Vagina (tissue), 2 donors: Measurements from ENCODE around the gene ENAH.

Experiments used
- CTCF ChIP-seq, 3 experiments: fragments of 450-650 bp in 2 of 3; fragments of 200-600 bp in 1 of 3; sonication (generic) in 1 of 3; IDR thresholded peaks; one replicate each; pipeline ENCODE4 v1.5.1; 2017 to 2019; ENCODE audit warnings: antibody characterized with exemption in 3 of 3, mild to moderate bottlenecking in 2 of 3, moderate library complexity in 2 of 3
- POLR2A ChIP-seq, 2 donors: fragments of 450-650 bp; IDR thresholded peaks; one replicate each; pipeline ENCODE4 v1.6.1; 2017; ENCODE audit warnings: antibody characterized with exemption in 2 of 2, mild to moderate bottlenecking in 2 of 2, moderate library complexity in 2 of 2
- POLR2AphosphoS5 ChIP-seq, 2 donors: sonication (generic); formaldehyde crosslinking; IDR thresholded peaks; one replicate each; pipeline ENCODE4 v1.9.0; 2017; ENCODE audit warnings: antibody characterized with exemption in 2 of 2, mild to moderate bottlenecking in 2 of 2, low read depth in 1 of 2; ENCODE audit not compliant: insufficient read depth in 1 of 2

- no peak for TF ChIP-seq POLR2AphosphoS5 (IDR thresholded peaks at IDR 0.05; ENCODE audit: insufficient read depth in 1 of 2, low read depth in 1 of 2)
- TF ChIP-seq CTCF (IDR thresholded peaks at IDR 0.05): no peak
- TF ChIP-seq POLR2A (IDR thresholded peaks at IDR 0.05): no peak
Observed at GRCh38 chr1:225658041-225658440, 5.1 kb upstream of the ENAH start.
